Liver (tissue), 9 donors: ENCODE measurements around the gene FRAT1. TPM values are rescaled to one million over a fixed set of nuclear protein-coding genes. Genes with fewer than 3 reads are reported as not detected.

Experiments used
- DNase-seq: peaks from one replicate; pipeline ENCODE4 v3.0.0-alpha.2; 2017; ENCODE audit warnings: low spot score
- H3K27ac ChIP-seq, 2 donors: one replicate each; pipeline ENCODE4 v1.7.0; 2013; ENCODE audit warnings: inconsistent platforms in 2 of 2, low read length in 2 of 2, control low read depth in 1 of 2, low read depth in 1 of 2, mild to moderate bottlenecking in 1 of 2
- H3K27me3 ChIP-seq, 4 donors: one replicate each; pipeline versions ENCODE4 v1.6.1 to v1.7.0; 2013; ENCODE audit warnings: low read length in 3 of 4, inconsistent platforms in 1 of 4, mild to moderate bottlenecking in 1 of 4, moderate library complexity in 1 of 4; ENCODE audit not compliant: control insufficient read depth in 4 of 4, insufficient read depth in 4 of 4
- H3K36me3 ChIP-seq, 4 donors: one replicate each; pipeline versions ENCODE4 v1.6.1 to v1.7.0; 2013; ENCODE audit warnings: low read length in 3 of 4, mild to moderate bottlenecking in 3 of 4, low read depth in 1 of 4, moderate library complexity in 1 of 4; ENCODE audit not compliant: control insufficient read depth in 4 of 4, insufficient read depth in 3 of 4
- H3K4me1 ChIP-seq, 4 donors: one replicate each; pipeline versions ENCODE4 v1.6.1 to v1.7.0; 2013; ENCODE audit warnings: low read length in 3 of 4, mild to moderate bottlenecking in 3 of 4, moderate library complexity in 1 of 4; ENCODE audit not compliant: control insufficient read depth in 4 of 4, insufficient read depth in 4 of 4
- H3K4me3 ChIP-seq, 3 donors: one replicate each; pipeline versions ENCODE4 v1.6.1 to v1.7.0; 2013; ENCODE audit warnings: low read length in 3 of 3, control low read depth in 1 of 3, low read depth in 1 of 3, mild to moderate bottlenecking in 1 of 3
- H3K9ac ChIP-seq, 2 donors: one replicate each; pipeline ENCODE4 v1.7.0; 2013; ENCODE audit warnings: low read length in 2 of 2, mild to moderate bottlenecking in 2 of 2, moderate library complexity in 2 of 2, control low read depth in 1 of 2, low read depth in 1 of 2
- H3K9me3 ChIP-seq, 4 donors: one replicate each; pipeline versions ENCODE4 v1.6.1 to v1.7.0; 2013; ENCODE audit warnings: low read length in 3 of 4; ENCODE audit not compliant: control insufficient read depth in 4 of 4
- EGR1 ChIP-seq, 2 donors: IDR thresholded peaks; 2 replicates each; pipeline ENCODE4 v1.6.1; 2016 to 2018; ENCODE audit warnings: antibody characterized with exemption in 2 of 2, low read depth in 2 of 2
- FOXA1 ChIP-seq: IDR thresholded peaks from 2 replicates; pipeline ENCODE4 v1.6.1; 2016; ENCODE audit warnings: antibody characterized with exemption
- FOXA2 ChIP-seq: IDR thresholded peaks from 2 replicates; pipeline ENCODE4 v1.6.1; 2016; ENCODE audit warnings: antibody characterized with exemption
- GABPA ChIP-seq, 2 donors: IDR thresholded peaks in 1 of 2; conservative IDR thresholded peaks in 1 of 2; 2 replicates each; pipeline ENCODE4 v1.6.1; 2016; ENCODE audit warnings: antibody characterized with exemption in 2 of 2, mild to moderate bottlenecking in 1 of 2, moderate library complexity in 1 of 2
- HNF4A ChIP-seq, 2 donors: conservative IDR thresholded peaks; 2 replicates each; pipeline ENCODE4 v1.6.1; 2016; ENCODE audit warnings: antibody characterized with exemption in 2 of 2, mild to moderate bottlenecking in 2 of 2
- HNF4G ChIP-seq: IDR thresholded peaks from 2 replicates; pipeline ENCODE4 v1.6.1; 2016; ENCODE audit warnings: antibody characterized with exemption
- JUND ChIP-seq, 2 donors: IDR thresholded peaks; 2 replicates each; pipeline ENCODE4 v1.6.1; 2016; ENCODE audit warnings: antibody characterized with exemption in 2 of 2
- MAX ChIP-seq: IDR thresholded peaks from 2 replicates; pipeline ENCODE4 v1.6.1; 2016; ENCODE audit warnings: antibody characterized with exemption
- NR2F2 ChIP-seq: IDR thresholded peaks from 2 replicates; pipeline ENCODE4 v1.6.1; 2016; ENCODE audit warnings: antibody characterized with exemption
- RAD21 ChIP-seq, 2 donors: IDR thresholded peaks; 2 replicates each; pipeline ENCODE4 v1.6.1; 2016; ENCODE audit warnings: antibody characterized with exemption in 2 of 2, mild to moderate bottlenecking in 2 of 2
- RXRA ChIP-seq, 2 donors: IDR thresholded peaks; 2 replicates each; pipeline ENCODE4 v1.6.1; 2017 to 2018; ENCODE audit warnings: antibody characterized with exemption in 2 of 2, mild to moderate bottlenecking in 1 of 2
- SP1 ChIP-seq: IDR thresholded peaks from 2 replicates; pipeline ENCODE4 v1.6.1; 2018; ENCODE audit warnings: antibody characterized with exemption, mild to moderate bottlenecking
- TAF1 ChIP-seq: conservative IDR thresholded peaks from 2 replicates; pipeline ENCODE4 v1.6.1; 2016; ENCODE audit warnings: antibody characterized with exemption, mild to moderate bottlenecking
- YY1 ChIP-seq: IDR thresholded peaks from 2 replicates; pipeline ENCODE4 v1.6.1; 2016; ENCODE audit warnings: antibody characterized with exemption, mild to moderate bottlenecking
- ZBTB33 ChIP-seq: IDR thresholded peaks from 2 replicates; pipeline ENCODE4 v1.6.1; 2016; ENCODE audit warnings: antibody characterized with exemption
- WGBS: extraction: QIAGEN DNeasy Blood & Tissue Kit; methylation state at CpG from one replicate; pipeline ENCODE4 v1.1.7; 2013; 5-methylcytosine and 5-hydroxymethylcytosine counted together
- polyA plus RNA-seq, 2 donors: library from polyadenylated mRNA; stranded (reverse) in 1 of 2; unstranded in 1 of 2; fragments of 200-250 nt in 1 of 2; fragments of >200 nt in 1 of 2; fragmentation: Nextera tagmentation in 1 of 2; extraction: Ambion mirVana in 1 of 2; gene quantifications; one replicate each; pipeline versions ENCODE4 v1.2.1 to v1.2.3, GENCODE V29; 2013 to 2015
- total RNA-seq, 2 donors: library from RNA; depleted of rRNA; stranded (reverse); fragments of >200 nt; gene quantifications; one replicate each; pipeline ENCODE4 v1.2.3, GENCODE V29; 2014
- TF ChIP-seq, protein P1 (sequence below): IDR thresholded peaks from 2 replicates; pipeline ENCODE4 v1.6.1; 2016; ENCODE audit warnings: antibody characterized with exemption, mild to moderate bottlenecking
- TF ChIP-seq, protein P2 (sequence below): fragments of 150-350 bp; IDR thresholded peaks from 2 replicates; pipeline ENCODE4 v1.5.1; 2017; ENCODE audit warnings: improper control_type of control experiment, low read depth, low read length; ENCODE audit not compliant: missing input control
- TF ChIP-seq, protein P3 (sequence below): IDR thresholded peaks from 2 replicates; pipeline ENCODE4 v1.6.1; 2016; ENCODE audit warnings: antibody characterized with exemption
- donor health status: healthy.
- donor health status: healthy.
- donor health status: healthy.
- donor health status: healthy.
- donor health status: healthy.

The FRAT1 gene
- total and polyA plus RNA-seq, 4 donors: 4.3 to 7.4 (median 5.2) TPM

DNA sequence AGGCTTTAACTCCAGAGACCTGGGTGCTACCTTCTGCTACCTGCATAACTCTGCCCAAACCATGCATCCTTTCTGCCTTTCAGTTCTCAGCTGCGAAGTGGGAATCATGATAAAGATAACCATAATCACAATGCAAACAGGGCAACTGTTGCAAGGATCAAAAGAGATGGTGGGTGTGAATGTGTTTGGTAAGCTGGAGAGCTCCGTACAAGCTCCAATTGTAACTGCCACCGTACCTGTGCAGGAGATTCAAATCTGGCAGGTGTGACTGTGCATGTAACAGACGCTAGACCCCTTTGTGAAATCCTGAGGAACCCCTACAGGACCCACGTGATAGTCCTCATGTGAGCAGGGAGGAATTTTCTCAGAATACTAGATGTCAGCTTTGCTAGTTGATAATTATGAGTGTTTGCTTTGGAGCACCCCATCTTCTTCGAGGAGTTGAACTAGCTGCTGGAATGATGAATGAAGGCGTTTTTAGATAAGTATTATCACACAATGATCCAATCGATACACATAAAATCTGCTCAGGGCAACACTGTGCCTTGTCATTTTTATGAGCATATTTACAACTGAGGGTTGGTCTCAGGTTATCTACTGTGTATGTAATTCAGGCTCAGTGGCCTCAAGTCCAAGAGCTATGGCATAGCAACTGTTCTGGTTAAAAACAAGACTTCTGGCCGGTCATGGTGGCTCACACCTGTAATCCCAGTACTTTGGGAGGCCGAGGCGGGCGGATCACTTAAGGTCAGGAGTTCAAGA is 30.9 kb downstream of the FRAT1 start:
- Histone ChIP-seq H3K9ac (no peak overlapping the region), H3K27ac (no peak overlapping the region), H3K36me3 (peaks cover 0 to 6% (median 0%) of the 10 kb centered on the region in 4 donors), H3K4me1 (no peaks in the 10 kb centered on the region), H3K27me3 (no peaks in the 10 kb centered on the region), H3K4me3 (no peak overlapping the region), H3K9me3 (no peaks in the 10 kb centered on the region)
- TF ChIP-seq, protein P1, sequence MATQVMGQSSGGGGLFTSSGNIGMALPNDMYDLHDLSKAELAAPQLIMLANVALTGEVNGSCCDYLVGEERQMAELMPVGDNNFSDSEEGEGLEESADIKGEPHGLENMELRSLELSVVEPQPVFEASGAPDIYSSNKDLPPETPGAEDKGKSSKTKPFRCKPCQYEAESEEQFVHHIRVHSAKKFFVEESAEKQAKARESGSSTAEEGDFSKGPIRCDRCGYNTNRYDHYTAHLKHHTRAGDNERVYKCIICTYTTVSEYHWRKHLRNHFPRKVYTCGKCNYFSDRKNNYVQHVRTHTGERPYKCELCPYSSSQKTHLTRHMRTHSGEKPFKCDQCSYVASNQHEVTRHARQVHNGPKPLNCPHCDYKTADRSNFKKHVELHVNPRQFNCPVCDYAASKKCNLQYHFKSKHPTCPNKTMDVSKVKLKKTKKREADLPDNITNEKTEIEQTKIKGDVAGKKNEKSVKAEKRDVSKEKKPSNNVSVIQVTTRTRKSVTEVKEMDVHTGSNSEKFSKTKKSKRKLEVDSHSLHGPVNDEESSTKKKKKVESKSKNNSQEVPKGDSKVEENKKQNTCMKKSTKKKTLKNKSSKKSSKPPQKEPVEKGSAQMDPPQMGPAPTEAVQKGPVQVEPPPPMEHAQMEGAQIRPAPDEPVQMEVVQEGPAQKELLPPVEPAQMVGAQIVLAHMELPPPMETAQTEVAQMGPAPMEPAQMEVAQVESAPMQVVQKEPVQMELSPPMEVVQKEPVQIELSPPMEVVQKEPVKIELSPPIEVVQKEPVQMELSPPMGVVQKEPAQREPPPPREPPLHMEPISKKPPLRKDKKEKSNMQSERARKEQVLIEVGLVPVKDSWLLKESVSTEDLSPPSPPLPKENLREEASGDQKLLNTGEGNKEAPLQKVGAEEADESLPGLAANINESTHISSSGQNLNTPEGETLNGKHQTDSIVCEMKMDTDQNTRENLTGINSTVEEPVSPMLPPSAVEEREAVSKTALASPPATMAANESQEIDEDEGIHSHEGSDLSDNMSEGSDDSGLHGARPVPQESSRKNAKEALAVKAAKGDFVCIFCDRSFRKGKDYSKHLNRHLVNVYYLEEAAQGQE: no peak
- TF ChIP-seq EGR1 (IDR thresholded peaks at IDR 0.05; ENCODE audit: low read depth in 2 of 2): no peak
- TF ChIP-seq GABPA (IDR thresholded peaks at IDR 0.05 in 1 of 2, conservative IDR thresholded peaks at IDR 0.05 in 1 of 2): no peak
- TF ChIP-seq ZBTB33: no peak
- no peak for TF ChIP-seq HNF4A (conservative IDR thresholded peaks at IDR 0.05)
- no peak for TF ChIP-seq RXRA (IDR thresholded peaks at IDR 0.05)
- no peak for TF ChIP-seq FOXA1
- TF ChIP-seq HNF4G: no peak
- no peak for TF ChIP-seq RAD21 (IDR thresholded peaks at IDR 0.05)
- TF ChIP-seq MAX: no peak
- no peak for TF ChIP-seq SP1
- TF ChIP-seq NR2F2: no peak
- TF ChIP-seq, protein P2, sequence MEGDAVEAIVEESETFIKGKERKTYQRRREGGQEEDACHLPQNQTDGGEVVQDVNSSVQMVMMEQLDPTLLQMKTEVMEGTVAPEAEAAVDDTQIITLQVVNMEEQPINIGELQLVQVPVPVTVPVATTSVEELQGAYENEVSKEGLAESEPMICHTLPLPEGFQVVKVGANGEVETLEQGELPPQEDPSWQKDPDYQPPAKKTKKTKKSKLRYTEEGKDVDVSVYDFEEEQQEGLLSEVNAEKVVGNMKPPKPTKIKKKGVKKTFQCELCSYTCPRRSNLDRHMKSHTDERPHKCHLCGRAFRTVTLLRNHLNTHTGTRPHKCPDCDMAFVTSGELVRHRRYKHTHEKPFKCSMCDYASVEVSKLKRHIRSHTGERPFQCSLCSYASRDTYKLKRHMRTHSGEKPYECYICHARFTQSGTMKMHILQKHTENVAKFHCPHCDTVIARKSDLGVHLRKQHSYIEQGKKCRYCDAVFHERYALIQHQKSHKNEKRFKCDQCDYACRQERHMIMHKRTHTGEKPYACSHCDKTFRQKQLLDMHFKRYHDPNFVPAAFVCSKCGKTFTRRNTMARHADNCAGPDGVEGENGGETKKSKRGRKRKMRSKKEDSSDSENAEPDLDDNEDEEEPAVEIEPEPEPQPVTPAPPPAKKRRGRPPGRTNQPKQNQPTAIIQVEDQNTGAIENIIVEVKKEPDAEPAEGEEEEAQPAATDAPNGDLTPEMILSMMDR: no peak
- TF ChIP-seq, protein P3, sequence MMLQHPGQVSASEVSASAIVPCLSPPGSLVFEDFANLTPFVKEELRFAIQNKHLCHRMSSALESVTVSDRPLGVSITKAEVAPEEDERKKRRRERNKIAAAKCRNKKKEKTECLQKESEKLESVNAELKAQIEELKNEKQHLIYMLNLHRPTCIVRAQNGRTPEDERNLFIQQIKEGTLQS: no peak
- no peak for TF ChIP-seq JUND (IDR thresholded peaks at IDR 0.05)
- TF ChIP-seq YY1: no peak
- TF ChIP-seq TAF1: no peak
- no peak for TF ChIP-seq FOXA2
- WGBS: 85% methylated on average over 12 of the region's 12 CpGs
- no peak for DNase-seq
